GM20000 (cell line): Measurements from ENCODE around the gene HEMGN.

Experiments used
- DNase-seq: peaks from one replicate; pipeline ENCODE4 v3.0.0; 2012; ENCODE audit warnings: low spot score
- TF ChIP-seq, protein P1 (sequence below): IDR thresholded peaks from 2 replicates; pipeline ENCODE4 v1.5.1; 2012; ENCODE audit warnings: mild to moderate bottlenecking, control low read depth; ENCODE audit errors: extremely low read depth, missing control alignments

The HEMGN gene

GRCh38 chr9:97900738-97901565, 37.0 kb downstream of the HEMGN start:
- peak; percentile 46 for DNase-seq

DNA sequence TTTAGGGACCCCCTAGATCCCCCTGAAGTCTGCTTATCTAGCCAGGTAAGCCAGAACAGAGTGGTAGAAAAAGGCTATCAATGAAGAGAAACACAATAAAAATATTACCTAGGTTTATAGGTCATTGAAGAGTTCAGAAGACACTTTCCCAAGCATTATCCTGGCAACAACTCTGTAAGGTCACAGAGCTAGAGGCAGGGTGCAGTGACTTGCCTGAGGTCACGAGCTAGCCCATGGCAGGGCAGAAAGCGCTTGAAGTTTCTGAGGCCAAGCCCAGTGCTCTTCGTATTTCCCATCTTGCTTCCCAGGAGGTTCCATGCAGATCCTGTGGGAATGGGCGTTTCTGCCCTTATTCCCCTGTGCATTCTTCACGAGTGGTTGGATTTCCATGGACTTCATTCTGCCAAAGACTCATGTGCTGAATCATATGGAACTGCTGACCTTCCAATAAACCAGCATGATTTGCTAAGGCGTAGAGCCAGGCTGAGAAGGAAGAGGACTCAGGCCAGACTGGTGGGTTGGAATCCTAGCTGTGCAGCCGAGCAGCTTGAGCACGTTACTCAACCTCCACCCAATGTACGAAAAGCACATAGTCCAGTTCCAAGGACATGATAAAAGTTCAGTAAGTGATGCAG, 37.8 kb downstream of the HEMGN start:
- TF ChIP-seq, protein P1, sequence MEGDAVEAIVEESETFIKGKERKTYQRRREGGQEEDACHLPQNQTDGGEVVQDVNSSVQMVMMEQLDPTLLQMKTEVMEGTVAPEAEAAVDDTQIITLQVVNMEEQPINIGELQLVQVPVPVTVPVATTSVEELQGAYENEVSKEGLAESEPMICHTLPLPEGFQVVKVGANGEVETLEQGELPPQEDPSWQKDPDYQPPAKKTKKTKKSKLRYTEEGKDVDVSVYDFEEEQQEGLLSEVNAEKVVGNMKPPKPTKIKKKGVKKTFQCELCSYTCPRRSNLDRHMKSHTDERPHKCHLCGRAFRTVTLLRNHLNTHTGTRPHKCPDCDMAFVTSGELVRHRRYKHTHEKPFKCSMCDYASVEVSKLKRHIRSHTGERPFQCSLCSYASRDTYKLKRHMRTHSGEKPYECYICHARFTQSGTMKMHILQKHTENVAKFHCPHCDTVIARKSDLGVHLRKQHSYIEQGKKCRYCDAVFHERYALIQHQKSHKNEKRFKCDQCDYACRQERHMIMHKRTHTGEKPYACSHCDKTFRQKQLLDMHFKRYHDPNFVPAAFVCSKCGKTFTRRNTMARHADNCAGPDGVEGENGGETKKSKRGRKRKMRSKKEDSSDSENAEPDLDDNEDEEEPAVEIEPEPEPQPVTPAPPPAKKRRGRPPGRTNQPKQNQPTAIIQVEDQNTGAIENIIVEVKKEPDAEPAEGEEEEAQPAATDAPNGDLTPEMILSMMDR = no peak
- DNase-seq = no peak

More at GRCh38 chr9:97900738-97901565, 37.0 kb downstream of the HEMGN start:
- TF ChIP-seq, protein P1 = peak; percentile 53

GRCh38 chr9:97895695-97896332, 42.2 kb downstream of the HEMGN start:
- DNase-seq = no peak
- TF ChIP-seq, protein P1 = no peak

- TF ChIP-seq, protein P1 = no peak
- DNase-seq = no peak
Observed at GRCh38 chr9:97895211-97895610, 42.8 kb downstream of the HEMGN start.

- TF ChIP-seq, protein P1 = no peak
- DNase-seq = no peak
Observed at GRCh38 chr9:97892421-97892820, 45.6 kb downstream of the HEMGN start.

DNA sequence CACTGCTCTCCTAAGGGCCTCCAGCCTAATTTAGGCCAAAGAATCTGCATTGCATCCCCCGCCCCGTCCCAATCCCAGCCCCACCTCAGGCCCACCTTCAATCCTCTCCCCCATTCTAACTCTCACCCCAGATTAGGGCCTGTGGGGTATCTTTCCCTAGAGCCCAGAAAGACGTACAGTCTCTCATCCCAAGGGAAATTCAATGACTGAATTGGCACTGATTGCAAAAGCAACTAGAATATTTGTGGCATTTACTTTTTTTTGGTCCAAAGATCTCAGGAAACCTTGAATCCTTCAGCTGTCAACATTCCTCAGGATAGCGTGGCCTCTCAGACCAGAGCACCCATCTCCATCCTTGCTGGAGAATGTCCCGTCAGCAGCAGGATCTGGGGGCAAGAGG, 46.2 kb downstream of the HEMGN start:
- DNase-seq = no peak
- TF ChIP-seq, protein P1 = no peak
